ENCODE results near the gene MMGT1. TPM values are rescaled to one million over a fixed set of nuclear protein-coding genes. Genes with fewer than 3 reads are reported as not detected.

MMGT1 gene
- total RNA-seq: 10 to 100 TPM in 1 of 2 donors, 1 to 10 TPM in 1; 4.6 to 13.2 TPM

GRCh38 chrX:135973548-135974278 lies at the start of gene MMGT1:
TSS of gene MMGT1 (minus strand) at chrX:135973988. CDS start at chrX:135973675, 313 bp downstream.
- peak within 1 kb of the TSS; percentile 77 to 97 (median 90) for H3K27ac ChIP-seq
- intact Hi-C loops (cut with DNase I): no loop called here
- DNase-seq (peak; percentile 79 to 85 (median 84)), ATAC-seq (peak; percentile 90)
- peaks cover 12% of the 10 kb centered on the region for H3K4me1 ChIP-seq
- no peaks in the 10 kb centered on the region for H3K36me3 ChIP-seq (replicated peaks in 1 of 2; ENCODE audit: insufficient read depth in 1 of 2, low read depth in 2 of 2)
- WGBS, 2 donors: 0 to 1% methylated on average over 11 to 32 of the region's 65 CpGs
- H3K9me3 ChIP-seq: no peaks in the 10 kb centered on the region
- no peaks in the 10 kb centered on the region for H3K27me3 ChIP-seq
- TF ChIP-seq, protein P1, sequence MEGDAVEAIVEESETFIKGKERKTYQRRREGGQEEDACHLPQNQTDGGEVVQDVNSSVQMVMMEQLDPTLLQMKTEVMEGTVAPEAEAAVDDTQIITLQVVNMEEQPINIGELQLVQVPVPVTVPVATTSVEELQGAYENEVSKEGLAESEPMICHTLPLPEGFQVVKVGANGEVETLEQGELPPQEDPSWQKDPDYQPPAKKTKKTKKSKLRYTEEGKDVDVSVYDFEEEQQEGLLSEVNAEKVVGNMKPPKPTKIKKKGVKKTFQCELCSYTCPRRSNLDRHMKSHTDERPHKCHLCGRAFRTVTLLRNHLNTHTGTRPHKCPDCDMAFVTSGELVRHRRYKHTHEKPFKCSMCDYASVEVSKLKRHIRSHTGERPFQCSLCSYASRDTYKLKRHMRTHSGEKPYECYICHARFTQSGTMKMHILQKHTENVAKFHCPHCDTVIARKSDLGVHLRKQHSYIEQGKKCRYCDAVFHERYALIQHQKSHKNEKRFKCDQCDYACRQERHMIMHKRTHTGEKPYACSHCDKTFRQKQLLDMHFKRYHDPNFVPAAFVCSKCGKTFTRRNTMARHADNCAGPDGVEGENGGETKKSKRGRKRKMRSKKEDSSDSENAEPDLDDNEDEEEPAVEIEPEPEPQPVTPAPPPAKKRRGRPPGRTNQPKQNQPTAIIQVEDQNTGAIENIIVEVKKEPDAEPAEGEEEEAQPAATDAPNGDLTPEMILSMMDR (IDR thresholded peaks at IDR 0.05): peak in 3 of 7 experiments; percentile 13 to 34 (median 29)
- peak; percentile 29 to 70 (median 69) for TF ChIP-seq POLR2A (IDR thresholded peaks at IDR 0.05)
- H3K4me3 ChIP-seq: peak within 1 kb of the TSS; percentile 18 to 56

DNA sequence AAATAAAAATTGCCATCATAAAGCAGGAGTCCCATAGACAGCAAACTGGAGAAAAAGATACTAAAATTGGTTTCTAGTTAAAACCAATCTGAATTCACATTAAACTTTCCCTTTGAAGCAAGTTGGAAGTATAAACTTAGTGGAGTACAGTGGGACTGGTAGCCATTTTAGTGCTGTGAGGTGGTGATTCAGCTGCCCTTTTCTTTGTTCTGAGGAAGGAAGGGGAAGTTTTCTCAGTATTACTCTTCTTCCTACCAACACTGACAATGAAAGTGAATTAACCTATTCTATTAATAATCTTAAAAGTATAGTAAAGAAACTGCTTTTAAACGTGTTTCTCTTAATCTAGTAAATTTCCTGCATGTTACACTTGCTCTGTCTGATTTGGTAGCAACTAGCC lies 48.1 kb upstream of the MMGT1 start:
- ATAC-seq (no peak), DNase-seq (no peak)
- no peak for TF ChIP-seq POLR2A (IDR thresholded peaks at IDR 0.05)
- TF ChIP-seq, protein P1 (IDR thresholded peaks at IDR 0.05): no peak
- no peak overlapping the region for H3K4me3 ChIP-seq
- intact Hi-C loops (cut with DNase I): no loop called here
- H3K27ac ChIP-seq: no peak overlapping the region
- no peaks in the 10 kb centered on the region for H3K9me3 ChIP-seq
- no peaks in the 10 kb centered on the region for H3K4me1 ChIP-seq
- H3K27me3 ChIP-seq: no peaks in the 10 kb centered on the region
- 44 to 67% methylated on average over 1 of the region's 1 CpG for WGBS, 2 donors
- no peaks in the 10 kb centered on the region for H3K36me3 ChIP-seq (replicated peaks in 1 of 2; ENCODE audit: insufficient read depth in 1 of 2, low read depth in 2 of 2)

- Histone ChIP-seq H3K4me1 (no peaks in the 10 kb centered on the region), H3K27ac (no peak overlapping the region), H3K9me3 (no peaks in the 10 kb centered on the region), H3K27me3 (no peaks in the 10 kb centered on the region), H3K4me3 (no peak overlapping the region), H3K36me3 (replicated peaks in 1 of 2; ENCODE audit: insufficient read depth in 1 of 2, low read depth in 2 of 2) (no peaks in the 10 kb centered on the region)
- intact Hi-C loops (cut with DNase I): no loop called here
- ATAC-seq (no peak), DNase-seq (no peak)
- TF ChIP-seq, protein P1 (IDR thresholded peaks at IDR 0.05): no peak
- TF ChIP-seq POLR2A (IDR thresholded peaks at IDR 0.05): no peak
- WGBS, 2 donors: 100% methylated on average over 1 of the region's 1 CpG
Observed at GRCh38 chrX:136021160-136021559, 47.4 kb upstream of the MMGT1 start.

GRCh38 chrX:136019226-136019625 lies 45.4 kb upstream of the MMGT1 start:
- no peak for DNase-seq
- no peak for ATAC-seq
- Histone ChIP-seq H3K4me3 (no peak overlapping the region), H3K4me1 (no peaks in the 10 kb centered on the region), H3K27ac (no peak overlapping the region), H3K27me3 (no peaks in the 10 kb centered on the region), H3K36me3 (replicated peaks in 1 of 2; ENCODE audit: insufficient read depth in 1 of 2, low read depth in 2 of 2) (no peaks in the 10 kb centered on the region), H3K9me3 (no peaks in the 10 kb centered on the region)
- WGBS, 2 donors: 78 to 80% methylated on average over 5 of the region's 5 CpGs
- no peak for TF ChIP-seq POLR2A (IDR thresholded peaks at IDR 0.05)
- TF ChIP-seq, protein P1 (IDR thresholded peaks at IDR 0.05): no peak
- intact Hi-C loops (cut with DNase I): no loop called here

- H3K4me1 ChIP-seq: no peaks in the 10 kb centered on the region
- no peak overlapping the region for H3K27ac ChIP-seq
- intact Hi-C loops (cut with DNase I): no loop called here
- WGBS, 2 donors: 76 to 80% methylated on average over 2 of the region's 2 CpGs
- no peaks in the 10 kb centered on the region for H3K9me3 ChIP-seq
- H3K36me3 ChIP-seq (replicated peaks in 1 of 2; ENCODE audit: insufficient read depth in 1 of 2, low read depth in 2 of 2): no peaks in the 10 kb centered on the region
- no peaks in the 10 kb centered on the region for H3K27me3 ChIP-seq
- TF ChIP-seq, protein P1 (IDR thresholded peaks at IDR 0.05): no peak
- TF ChIP-seq POLR2A (IDR thresholded peaks at IDR 0.05): no peak
- no peak for ATAC-seq
- H3K4me3 ChIP-seq: no peak overlapping the region
- DNase-seq: no peak
Observed at GRCh38 chrX:136016881-136017280, 43.1 kb upstream of the MMGT1 start.
